Astrocyte of the hippocampus (primary cell): ENCODE measurements around the gene MFN2.

Experiments used
- DNase-seq: peaks from one replicate; pipeline ENCODE4 v3.0.0; 2011; ENCODE audit warnings: low read depth, low spot score

MFN2 gene

GRCh38 chr1:11960276-11960675 is 20.0 kb upstream of the MFN2 start:
- DNase-seq: no peak

- DNase-seq: no peak
Observed at GRCh38 chr1:11960715-11961114, 19.5 kb upstream of the MFN2 start.

- DNase-seq: peak; percentile 35
Observed at GRCh38 chr1:11961230-11961629, 19.0 kb upstream of the MFN2 start.

GRCh38 chr1:11963622-11964021 is 16.6 kb upstream of the MFN2 start:
- no peak for DNase-seq

GRCh38 chr1:11964656-11965055 is 15.6 kb upstream of the MFN2 start:
- DNase-seq: no peak

- DNase-seq: peak; percentile 55
Observed at GRCh38 chr1:11967028-11967547, 13.2 kb upstream of the MFN2 start.

GRCh38 chr1:11970441-11971185 is 9.6 kb upstream of the MFN2 start:
- no peak for DNase-seq

GRCh38 chr1:11977625-11978024 is 2.6 kb upstream of the MFN2 start:
- no peak for DNase-seq

GRCh38 chr1:11978301-11978700 is 1.9 kb upstream of the MFN2 start:
- DNase-seq: no peak

- DNase-seq: no peak
Observed at GRCh38 chr1:11979028-11979850, 1.0 kb upstream of the MFN2 start.

- DNase-seq: no peak
Observed at GRCh38 chr1:11980676-11980972, 380 bp downstream of the MFN2 start.

- no peak for DNase-seq
Observed at GRCh38 chr1:11981378-11982009, 1.2 kb downstream of the MFN2 start.

- DNase-seq: no peak
Observed at GRCh38 chr1:11982010-11982392, 1.8 kb downstream of the MFN2 start.

- no peak for DNase-seq
Observed at GRCh38 chr1:11984121-11984520, 3.9 kb downstream of the MFN2 start.

- DNase-seq: no peak
Observed at GRCh38 chr1:11984576-11984975, 4.3 kb downstream of the MFN2 start.

GRCh38 chr1:11985171-11985570 is 4.9 kb downstream of the MFN2 start:
- no peak for DNase-seq

- DNase-seq: no peak
Observed at GRCh38 chr1:11985851-11986250, 5.6 kb downstream of the MFN2 start.

GRCh38 chr1:11989669-11990068 is 9.4 kb downstream of the MFN2 start:
- no peak for DNase-seq

- peak; percentile 44 for DNase-seq
Observed at GRCh38 chr1:11990303-11991032, 10.2 kb downstream of the MFN2 start.

- no peak for DNase-seq
Observed at GRCh38 chr1:11991969-11992676, 11.9 kb downstream of the MFN2 start.
